ENCODE results near the gene IL32. TPM values are rescaled to one million over a fixed set of nuclear protein-coding genes. Genes with fewer than 3 reads are reported as not detected.

IL32 gene
- total RNA-seq, 2 donors from 2014 or later: 184 to 238 TPM

GRCh38 chr16:3038896-3039295 lies 26.5 kb upstream of the IL32 start:
- no peaks in the 10 kb centered on the region for H3K36me3 ChIP-seq (replicated peaks in 1 of 2; ENCODE audit: insufficient read depth in 1 of 2, low read depth in 2 of 2)
- no peaks in the 10 kb centered on the region for H3K27me3 ChIP-seq
- no peak for ATAC-seq
- no peak for TF ChIP-seq CTCF (IDR thresholded peaks at IDR 0.05)
- no peak for TF ChIP-seq POLR2A (IDR thresholded peaks at IDR 0.05)
- WGBS, 2 donors: 89 to 94% methylated on average over 5 of the region's 5 CpGs
- intact Hi-C loops (cut with DNase I): no loop called here
- H3K9me3 ChIP-seq: no peaks in the 10 kb centered on the region
- peaks cover 40% of the 10 kb centered on the region for H3K4me1 ChIP-seq
- DNase-seq: no peak
- no peak overlapping the region for H3K27ac ChIP-seq
- no peak overlapping the region for H3K4me3 ChIP-seq

GRCh38 chr16:3042376-3042775 lies 23.1 kb upstream of the IL32 start:
- no peak overlapping the region for H3K27ac ChIP-seq
- no peak for TF ChIP-seq POLR2A (IDR thresholded peaks at IDR 0.05)
- TF ChIP-seq CTCF (IDR thresholded peaks at IDR 0.05): no peak
- no peaks in the 10 kb centered on the region for H3K36me3 ChIP-seq (replicated peaks in 1 of 2; ENCODE audit: insufficient read depth in 1 of 2, low read depth in 2 of 2)
- H3K27me3 ChIP-seq: peaks cover 0 to 28% of the 10 kb centered on the region in 2 donors
- H3K9me3 ChIP-seq: no peaks in the 10 kb centered on the region
- ATAC-seq (no peak), DNase-seq (no peak)
- H3K4me3 ChIP-seq: no peak overlapping the region
- 86 to 89% methylated on average over 3 of the region's 3 CpGs for WGBS, 2 donors
- intact Hi-C loops (cut with DNase I): no loop called here
- H3K4me1 ChIP-seq: peaks cover 37% of the 10 kb centered on the region

GRCh38 chr16:3044708-3045107 lies 20.7 kb upstream of the IL32 start:
- no peaks in the 10 kb centered on the region for H3K36me3 ChIP-seq (replicated peaks in 1 of 2; ENCODE audit: insufficient read depth in 1 of 2, low read depth in 2 of 2)
- 89 to 94% methylated on average over 6 of the region's 6 CpGs for WGBS, 2 donors
- no peaks in the 10 kb centered on the region for H3K9me3 ChIP-seq
- intact Hi-C loops (cut with DNase I): no loop called here
- H3K4me3 ChIP-seq: no peak overlapping the region
- H3K27me3 ChIP-seq: peaks cover 0 to 32% of the 10 kb centered on the region in 2 donors
- H3K27ac ChIP-seq: no peak overlapping the region
- no peak for DNase-seq
- H3K4me1 ChIP-seq: peaks cover 21% of the 10 kb centered on the region
- ATAC-seq: no peak
- TF ChIP-seq POLR2A (IDR thresholded peaks at IDR 0.05): no peak
- TF ChIP-seq CTCF (IDR thresholded peaks at IDR 0.05): no peak

- Histone ChIP-seq H3K4me1 (peaks cover 21% of the 10 kb centered on the region), H3K4me3 (peak within 1 kb of the TSS; percentile 2 to 17), H3K36me3 (replicated peaks in 1 of 2; ENCODE audit: insufficient read depth in 1 of 2, low read depth in 2 of 2) (no peaks in the 10 kb centered on the region), H3K9me3 (no peaks in the 10 kb centered on the region), H3K27ac (no peak within 1 kb of the TSS), H3K27me3 (peaks cover 0 to 32% of the 10 kb centered on the region in 2 donors)
- WGBS, 2 donors: 0 to 1% methylated on average over 1 to 69 of the region's 86 CpGs
- TF ChIP-seq POLR2A (IDR thresholded peaks at IDR 0.05) (no peak), CTCF (IDR thresholded peaks at IDR 0.05) (no peak)
- intact Hi-C loops (cut with DNase I): no loop called here
- no peak for DNase-seq
- ATAC-seq: peak; percentile 56
Observed at GRCh38 chr16:3045758-3046640, 19.4 kb upstream of the IL32 start, which contains the start of gene MMP25. Gene MMP25 (plus strand): TSS chr16:3046561. CDS start chr16:3046918, 357 bp downstream.
